ENCODE results near the gene WDR37.

Gene WDR37

GRCh38 chr10:1155791-1156615 is 99.8 kb downstream of the WDR37 start:
- Histone ChIP-seq H3K4me1 (ENCODE audit: insufficient read depth, low read length, severe bottlenecking) (no peaks in the 10 kb centered on the region), H3K9ac (ENCODE audit: low read length) (no peak overlapping the region), H3K36me3 (ENCODE audit: insufficient read depth, low read length) (no peaks in the 10 kb centered on the region), H4K20me1 (ENCODE audit: insufficient read depth, low read length) (no peaks in the 10 kb centered on the region), H3K4me2 (ENCODE audit: low read length) (no peak overlapping the region), H2AFZ (ENCODE audit: low read length) (no peak overlapping the region), H3K9me2 (ENCODE audit: low read depth, low read length) (no peaks in the 10 kb centered on the region), H3K4me3 (ENCODE audit: low read depth, low read length, poor library complexity, severe bottlenecking) (no peak overlapping the region), H3F3A (ENCODE audit: insufficient read depth, low read length) (no peaks in the 10 kb centered on the region), H3K9me3 (ENCODE audit: low read length) (no peaks in the 10 kb centered on the region), H3K27ac (ENCODE audit: low read depth, low read length, poor library complexity, severe bottlenecking) (no peak overlapping the region), H3K27me3 (ENCODE audit: insufficient read depth, low read length) (peaks cover 6% of the 10 kb centered on the region; the same call in 1 of the 2 replicates), H3K79me2 (ENCODE audit: insufficient read depth, low read length) (no peaks in the 10 kb centered on the region)
- no peak for TF ChIP-seq EZH2 (IDR thresholded peaks at IDR 0.05; ENCODE audit: borderline replicate concordance, low read length)
- TF ChIP-seq, protein P1, sequence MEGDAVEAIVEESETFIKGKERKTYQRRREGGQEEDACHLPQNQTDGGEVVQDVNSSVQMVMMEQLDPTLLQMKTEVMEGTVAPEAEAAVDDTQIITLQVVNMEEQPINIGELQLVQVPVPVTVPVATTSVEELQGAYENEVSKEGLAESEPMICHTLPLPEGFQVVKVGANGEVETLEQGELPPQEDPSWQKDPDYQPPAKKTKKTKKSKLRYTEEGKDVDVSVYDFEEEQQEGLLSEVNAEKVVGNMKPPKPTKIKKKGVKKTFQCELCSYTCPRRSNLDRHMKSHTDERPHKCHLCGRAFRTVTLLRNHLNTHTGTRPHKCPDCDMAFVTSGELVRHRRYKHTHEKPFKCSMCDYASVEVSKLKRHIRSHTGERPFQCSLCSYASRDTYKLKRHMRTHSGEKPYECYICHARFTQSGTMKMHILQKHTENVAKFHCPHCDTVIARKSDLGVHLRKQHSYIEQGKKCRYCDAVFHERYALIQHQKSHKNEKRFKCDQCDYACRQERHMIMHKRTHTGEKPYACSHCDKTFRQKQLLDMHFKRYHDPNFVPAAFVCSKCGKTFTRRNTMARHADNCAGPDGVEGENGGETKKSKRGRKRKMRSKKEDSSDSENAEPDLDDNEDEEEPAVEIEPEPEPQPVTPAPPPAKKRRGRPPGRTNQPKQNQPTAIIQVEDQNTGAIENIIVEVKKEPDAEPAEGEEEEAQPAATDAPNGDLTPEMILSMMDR (IDR thresholded peaks at IDR 0.05; ENCODE audit: low read length): no peak

DNA sequence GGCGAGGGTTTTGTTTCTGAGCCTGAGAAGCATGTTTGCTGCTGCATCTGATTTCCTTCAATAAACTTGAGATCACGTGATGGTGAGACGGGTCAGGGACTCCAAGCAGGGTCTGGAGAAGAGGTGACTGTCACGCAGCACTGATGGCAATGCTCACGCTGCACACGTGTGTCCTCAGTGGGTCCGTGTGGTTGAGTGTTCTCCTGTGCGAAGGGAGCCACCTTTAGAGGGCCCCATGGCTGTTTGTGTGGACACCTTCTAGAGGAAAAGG is 100.4 kb downstream of the WDR37 start:
- no peak overlapping the region for H3K4me2 ChIP-seq (ENCODE audit: low read length)
- H2AFZ ChIP-seq (ENCODE audit: low read length): no peak overlapping the region
- H3K36me3 ChIP-seq (ENCODE audit: insufficient read depth, low read length): no peaks in the 10 kb centered on the region
- H3K9me2 ChIP-seq (ENCODE audit: low read depth, low read length): no peaks in the 10 kb centered on the region
- no peaks in the 10 kb centered on the region for H4K20me1 ChIP-seq (ENCODE audit: insufficient read depth, low read length)
- TF ChIP-seq, protein P1 (IDR thresholded peaks at IDR 0.05; ENCODE audit: low read length): no peak
- no peak for TF ChIP-seq EZH2 (IDR thresholded peaks at IDR 0.05; ENCODE audit: borderline replicate concordance, low read length)
- no peaks in the 10 kb centered on the region for H3F3A ChIP-seq (ENCODE audit: insufficient read depth, low read length)
- H3K4me3 ChIP-seq (ENCODE audit: low read depth, low read length, poor library complexity, severe bottlenecking): no peak overlapping the region
- no peak overlapping the region for H3K9ac ChIP-seq (ENCODE audit: low read length)
- H3K79me2 ChIP-seq (ENCODE audit: insufficient read depth, low read length): no peaks in the 10 kb centered on the region
- peaks cover 6% of the 10 kb centered on the region; the same call in 1 of the 2 replicates for H3K27me3 ChIP-seq (ENCODE audit: insufficient read depth, low read length)
- no peak overlapping the region for H3K27ac ChIP-seq (ENCODE audit: low read depth, low read length, poor library complexity, severe bottlenecking)
- H3K4me1 ChIP-seq (ENCODE audit: insufficient read depth, low read length, severe bottlenecking): no peaks in the 10 kb centered on the region
- H3K9me3 ChIP-seq (ENCODE audit: low read length): no peaks in the 10 kb centered on the region

DNA sequence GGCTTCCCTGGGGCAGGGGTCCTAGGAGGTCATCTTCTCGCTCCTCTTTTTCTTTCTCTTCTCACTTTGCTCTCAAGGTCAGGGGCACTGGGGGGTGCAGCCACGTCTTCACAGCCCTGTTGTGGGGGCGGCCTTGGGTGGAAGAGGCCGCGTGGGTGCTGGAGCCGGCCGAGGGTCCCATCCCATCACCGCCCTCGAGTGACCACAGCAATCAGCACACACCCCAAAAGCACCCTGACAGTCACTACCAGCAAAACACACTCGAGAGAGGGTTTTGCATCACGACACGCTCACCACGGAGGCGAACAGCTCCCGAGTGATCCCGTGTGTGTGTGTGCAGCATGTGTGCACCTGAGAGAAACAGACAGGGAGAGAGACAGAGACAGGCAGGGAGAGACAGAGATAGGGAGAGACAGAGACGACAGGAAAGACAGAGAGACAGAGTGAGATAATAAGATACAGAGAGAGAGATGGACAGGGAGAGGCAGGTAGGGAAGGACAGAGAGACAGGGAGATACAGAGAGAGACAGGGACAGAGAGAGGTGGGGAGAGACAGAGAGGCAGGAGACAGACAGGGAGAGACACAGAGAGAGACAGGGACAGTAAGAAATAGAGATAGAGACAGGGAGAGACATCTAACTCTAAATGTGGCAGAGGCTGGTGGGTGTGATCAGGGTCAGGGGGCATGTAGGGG is 100.9 kb downstream of the WDR37 start:
- Histone ChIP-seq H3K4me1 (ENCODE audit: insufficient read depth, low read length, severe bottlenecking) (no peaks in the 10 kb centered on the region), H3K27ac (ENCODE audit: low read depth, low read length, poor library complexity, severe bottlenecking) (no peak overlapping the region), H3K9me3 (ENCODE audit: low read length) (no peaks in the 10 kb centered on the region), H2AFZ (ENCODE audit: low read length) (no peak overlapping the region), H4K20me1 (ENCODE audit: insufficient read depth, low read length) (no peaks in the 10 kb centered on the region), H3K9ac (ENCODE audit: low read length) (no peak overlapping the region), H3K36me3 (ENCODE audit: insufficient read depth, low read length) (no peaks in the 10 kb centered on the region), H3F3A (ENCODE audit: insufficient read depth, low read length) (no peaks in the 10 kb centered on the region), H3K9me2 (ENCODE audit: low read depth, low read length) (no peaks in the 10 kb centered on the region), H3K79me2 (ENCODE audit: insufficient read depth, low read length) (no peaks in the 10 kb centered on the region), H3K4me2 (ENCODE audit: low read length) (no peak overlapping the region), H3K27me3 (ENCODE audit: insufficient read depth, low read length) (peaks cover 6% of the 10 kb centered on the region; the same call in 1 of the 2 replicates), H3K4me3 (ENCODE audit: low read depth, low read length, poor library complexity, severe bottlenecking) (no peak overlapping the region)
- TF ChIP-seq, protein P1 (IDR thresholded peaks at IDR 0.05; ENCODE audit: low read length): no peak

Data from OCI-LY1 (cell line).